OCI-M2 (cell line): ENCODE data around the gene DESI1.
"Not testable (repeated sequence)": the region's sequence is repeated elsewhere in the genome, so short reads cannot be mapped to it uniquely, and the experiment has no call there.

Experiments used
- DNase-seq: peaks from one replicate; lab custom pipeline; 2025; ENCODE audit not compliant: unreplicated experiment; lab: John Stamatoyannopoulos, UW

Gene DESI1

DNA sequence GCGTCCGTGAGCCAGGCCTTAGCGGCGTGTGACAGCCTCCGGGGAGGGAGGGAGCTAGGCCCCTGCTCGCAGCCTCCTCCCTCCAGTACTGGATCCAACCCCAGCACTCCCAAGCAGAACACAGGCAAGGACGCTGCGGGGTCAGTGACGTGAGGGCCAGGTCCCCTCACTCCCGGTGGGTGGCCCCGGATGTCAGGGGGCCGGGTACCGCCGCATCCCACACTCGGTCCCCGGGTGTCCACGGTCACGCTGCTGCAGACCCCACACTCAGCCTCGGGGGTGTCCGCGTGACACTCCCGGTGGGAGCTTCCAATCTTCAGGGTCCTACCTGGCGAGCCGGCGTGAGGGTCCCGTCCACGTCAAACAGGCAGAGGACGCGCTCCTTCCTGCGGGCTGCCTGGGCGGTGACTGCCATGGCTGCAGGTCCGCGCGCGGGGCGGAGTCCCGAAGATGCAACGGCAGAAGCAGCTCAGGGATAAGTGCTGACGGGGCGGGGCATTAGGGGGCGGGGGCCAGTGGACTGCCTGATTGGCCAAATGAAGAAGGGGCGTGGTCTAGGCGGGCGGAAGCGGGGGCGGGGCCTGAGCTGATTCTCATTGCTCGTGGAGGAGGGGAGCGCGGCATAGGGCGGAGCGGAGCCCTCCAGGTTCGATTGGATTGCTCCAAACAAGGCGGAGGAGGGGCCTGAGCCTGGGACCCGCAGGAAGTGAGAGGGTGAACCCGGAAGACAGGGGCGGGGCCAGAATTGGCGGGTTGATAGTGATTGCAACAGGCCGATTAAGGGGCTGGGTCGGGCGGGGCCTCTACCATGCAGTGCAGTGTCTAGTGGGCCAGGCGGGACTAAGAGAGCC lies 31.2 kb downstream of the DESI1 start, which contains the start of gene PMM1:
TSS of gene PMM1 (minus strand) at position 450 of the 851 bp plus-strand sequence. CDS start at position 415, 35 bp downstream.
- peak; percentile 97 for DNase-seq

GRCh38 chr22:41587347-41587723 lies 33.5 kb downstream of the DESI1 start:
- DNase-seq = no peak

DNA sequence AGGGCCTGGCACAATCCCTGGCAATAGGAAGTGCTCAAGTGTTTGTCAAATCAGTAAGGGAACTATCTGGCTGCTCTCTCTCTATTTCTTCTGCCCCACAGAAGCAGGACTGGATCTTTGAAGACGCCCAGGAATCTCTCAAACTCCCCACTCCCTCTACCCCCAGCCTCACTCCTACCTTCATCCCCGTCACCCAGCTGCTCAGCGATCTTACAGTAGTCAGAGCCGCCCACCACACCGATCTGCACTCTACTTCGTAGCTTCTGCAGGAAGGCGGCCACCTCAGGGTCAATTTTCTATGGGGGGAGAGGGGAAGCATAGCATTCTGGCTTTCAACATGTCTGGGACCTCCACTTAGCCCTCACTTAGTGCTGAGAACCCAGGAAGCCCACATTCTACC lies 34.9 kb downstream of the DESI1 start:
- DNase-seq = no peak

DNA sequence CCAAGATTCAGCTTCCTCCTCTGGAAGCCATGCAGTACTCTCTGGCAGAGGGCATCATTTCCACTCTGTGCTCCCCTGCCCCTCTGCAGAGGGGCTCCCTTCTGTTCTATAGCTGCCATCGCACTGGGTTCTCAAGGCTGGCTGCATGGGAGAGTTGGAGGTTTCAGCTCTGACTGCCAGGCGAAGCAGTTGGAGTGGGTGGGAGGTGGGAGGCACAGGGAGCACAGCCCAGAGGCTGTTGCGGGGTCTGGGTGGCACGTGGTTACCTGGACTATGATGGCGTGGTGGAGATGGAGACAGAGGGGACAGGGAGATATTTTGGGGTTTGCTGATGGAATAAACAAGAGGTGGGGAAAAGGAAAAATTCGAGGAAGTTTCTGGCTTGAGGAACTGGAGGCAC lies 36.0 kb downstream of the DESI1 start:
- DNase-seq = no peak

DNA sequence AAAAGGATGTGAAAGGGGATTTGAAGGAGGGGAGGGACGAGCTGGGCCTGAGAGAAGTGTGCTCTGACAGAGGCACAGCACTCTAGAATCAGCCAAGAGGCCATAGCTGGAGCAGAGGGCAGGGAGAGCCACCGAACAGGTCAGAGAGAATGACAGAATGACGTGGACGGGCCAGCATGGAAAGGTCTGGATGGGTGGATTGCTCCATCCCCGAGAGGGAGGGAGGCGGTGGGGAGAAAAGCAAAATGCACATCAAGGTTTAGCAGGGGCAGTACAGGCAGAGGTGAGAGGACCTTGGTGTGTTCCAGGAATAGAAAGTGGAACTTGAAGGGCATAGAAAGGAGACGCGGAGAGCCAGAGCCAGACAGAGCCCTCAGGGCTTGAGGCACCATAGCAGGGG lies 38.1 kb downstream of the DESI1 start:
- DNase-seq = no peak

DNA sequence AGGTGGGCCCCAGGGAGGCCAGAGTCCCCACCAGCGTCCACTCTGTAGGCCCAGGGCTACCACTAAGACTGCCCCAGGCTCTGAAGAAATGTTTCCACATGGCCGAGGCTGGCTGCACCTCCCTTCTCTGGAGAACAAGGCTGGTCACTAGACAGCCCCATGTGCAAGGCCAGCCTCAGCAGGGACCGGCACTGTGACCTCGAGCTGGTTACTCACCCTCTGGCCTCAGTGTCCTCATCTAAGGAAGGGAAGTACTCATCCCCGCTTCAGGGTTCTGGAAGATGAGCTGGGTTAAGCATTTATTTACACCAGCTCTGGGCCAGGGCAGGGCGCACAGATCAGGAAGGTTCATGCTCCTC lies 40.9 kb downstream of the DESI1 start:
- no peak for DNase-seq

- no peak for DNase-seq
Measured at GRCh38 chr22:41579297-41579996, 41.4 kb downstream of the DESI1 start.

- DNase-seq = no peak
Measured at GRCh38 chr22:41578818-41579217, 42.0 kb downstream of the DESI1 start.

- no peak for DNase-seq
Measured at GRCh38 chr22:41578114-41578513, 42.7 kb downstream of the DESI1 start.

- DNase-seq = no peak
Measured at GRCh38 chr22:41576877-41577276, 44.0 kb downstream of the DESI1 start.

- no peak for DNase-seq
Measured at GRCh38 chr22:41575533-41575932, 45.3 kb downstream of the DESI1 start.

GRCh38 chr22:41574847-41575381 lies 45.9 kb downstream of the DESI1 start:
- DNase-seq = no peak

DNA sequence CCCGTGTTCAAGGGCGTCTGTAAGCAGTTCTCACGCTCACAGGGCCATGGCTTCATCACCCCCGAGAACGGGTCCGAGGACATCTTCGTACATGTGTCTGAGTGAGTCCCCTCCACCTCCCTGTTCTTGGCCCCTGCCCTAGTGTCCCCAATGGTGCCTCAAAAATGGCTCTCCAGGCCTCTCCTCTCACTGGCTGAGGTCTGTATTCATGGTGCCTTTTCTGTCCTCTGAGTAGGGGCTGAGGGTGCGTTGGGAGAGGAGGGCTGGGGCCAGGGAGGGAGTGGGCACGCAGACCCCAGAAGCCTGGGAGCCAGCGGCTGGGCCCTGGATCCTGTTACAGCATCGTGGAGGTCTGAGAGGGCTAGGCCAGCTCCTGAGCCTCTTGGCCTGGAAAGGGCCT lies 47.2 kb downstream of the DESI1 start:
- DNase-seq = no peak

DNA sequence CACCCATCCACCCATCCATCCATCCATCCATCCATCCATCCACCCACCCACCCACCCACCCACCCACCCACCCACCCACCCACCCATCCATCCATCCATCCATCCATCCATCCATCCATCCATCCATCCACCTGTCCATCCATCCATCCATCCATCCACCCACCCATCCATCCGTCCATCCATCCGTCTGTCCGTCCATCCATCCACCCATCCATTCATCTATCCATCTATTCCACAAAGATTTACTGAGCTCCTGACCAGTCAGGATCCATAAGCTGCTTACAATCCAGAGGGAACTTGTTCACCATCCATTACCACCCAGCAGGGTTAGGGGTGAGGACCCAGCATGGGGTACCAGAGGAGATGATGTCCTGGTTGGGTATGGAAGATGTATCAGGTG lies 48.5 kb downstream of the DESI1 start:
- DNase-seq = not testable (repeated sequence)

- DNase-seq = no peak
Measured at GRCh38 chr22:41571786-41572185, 49.1 kb downstream of the DESI1 start.

GRCh38 chr22:41570221-41570620 lies 50.6 kb downstream of the DESI1 start:
- no peak for DNase-seq

DNA sequence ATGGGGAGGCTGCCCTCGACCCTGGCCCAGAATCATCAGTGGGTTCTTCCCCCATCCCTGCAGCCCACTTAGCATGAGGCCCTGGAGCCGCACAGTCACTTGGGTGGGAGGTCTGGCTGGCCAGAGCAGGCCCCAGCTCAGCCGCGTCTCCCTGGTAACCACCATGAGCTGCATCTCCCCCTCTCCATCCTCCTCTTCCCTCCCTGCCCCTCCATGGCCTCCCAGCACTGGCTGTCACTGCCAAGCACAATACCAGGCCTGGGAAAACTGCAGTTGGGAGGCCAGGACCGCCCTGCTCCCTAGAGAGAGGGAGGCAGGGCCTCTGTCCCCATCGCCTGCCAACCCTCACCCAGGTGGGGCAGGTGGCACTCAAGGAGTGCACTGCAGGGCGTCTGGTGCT lies 52.0 kb downstream of the DESI1 start:
- no peak for DNase-seq

- DNase-seq = no peak
Measured at GRCh38 chr22:41567512-41567768, 53.4 kb downstream of the DESI1 start.

DNA sequence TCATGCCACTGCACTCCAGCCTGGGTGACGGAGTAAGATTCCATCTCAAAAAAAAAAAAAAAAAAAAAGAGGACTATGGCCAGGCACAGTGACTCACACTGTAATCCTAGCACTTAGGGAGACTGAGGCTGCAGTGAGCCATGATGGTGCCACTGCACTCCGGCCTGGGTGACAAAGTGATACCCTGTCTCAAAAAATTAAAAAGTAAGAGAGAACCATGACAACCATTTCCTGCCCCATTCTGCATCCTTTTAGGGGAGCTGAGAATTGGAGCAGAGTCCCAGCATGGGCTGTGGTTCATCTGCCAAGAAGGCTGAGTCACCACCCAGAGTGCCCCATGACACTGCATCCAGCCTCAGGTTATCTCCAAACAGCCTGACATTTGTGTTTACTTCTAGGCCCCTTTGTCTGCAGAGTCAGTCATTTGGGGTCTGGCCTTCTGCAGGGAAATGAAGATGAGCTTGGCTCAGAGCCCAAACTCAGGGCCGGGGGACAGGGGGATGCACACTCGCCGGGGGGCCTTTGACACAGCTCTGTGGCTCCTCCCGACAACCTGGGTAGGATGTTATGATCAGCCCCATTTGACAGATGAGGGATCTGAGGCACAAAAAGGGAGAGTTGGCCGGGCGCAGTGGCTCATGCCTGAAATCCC lies 55.3 kb downstream of the DESI1 start:
- DNase-seq = no peak

GRCh38 chr22:41564563-41564962 lies 56.3 kb downstream of the DESI1 start:
- no peak for DNase-seq

DNA sequence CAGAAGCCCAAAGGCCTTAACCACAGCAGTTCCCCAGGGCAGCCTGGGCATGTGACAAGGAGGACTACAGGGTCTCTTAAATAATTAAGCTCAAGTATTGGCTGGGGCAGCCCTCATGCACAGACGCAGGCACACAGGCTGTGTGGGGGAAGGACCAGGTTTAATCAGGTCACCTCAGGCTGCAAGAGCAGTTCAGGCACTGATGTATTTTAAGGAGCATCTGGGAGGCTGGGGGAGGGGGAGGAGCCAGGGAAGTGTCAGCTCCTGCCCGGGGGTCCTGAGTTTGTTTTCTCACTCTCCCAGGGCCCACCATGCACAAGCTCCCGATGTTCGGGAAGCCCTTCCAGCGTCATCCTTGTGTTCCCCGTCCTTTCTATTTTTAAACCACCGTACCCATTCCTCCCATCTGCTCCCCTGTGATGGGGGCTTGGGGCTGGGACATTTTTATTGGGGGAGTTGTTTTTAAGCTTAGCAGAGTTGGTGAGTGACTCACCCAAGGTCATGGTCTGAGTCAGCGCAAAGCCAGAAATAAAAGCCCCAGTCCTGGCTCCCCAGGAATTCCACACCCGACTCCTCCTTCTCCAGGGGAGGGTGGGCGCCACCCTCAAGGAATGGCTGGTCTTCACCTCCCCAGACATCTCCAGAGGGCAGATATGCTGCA lies 57.7 kb downstream of the DESI1 start:
- DNase-seq = no peak
